WTC11 (cell line): ENCODE measurements around the gene ASIC5. TPM values are rescaled to one million over a fixed set of nuclear protein-coding genes. Genes with fewer than 3 reads are reported as not detected.

Experiments used
- ATAC-seq: fragments of 200-7000 bp; cut with Tn5 transposase; 2 replicates; pipeline ENCODE4 v1.10.0; 2021; ENCODE audit warnings: mild to moderate bottlenecking, moderate library complexity
- CTCF ChIA-PET: fragments of 300-600 bp; sonication (Branson Sonifier 250); formaldehyde crosslinking; loops from one replicate; lab custom pipeline; 2021; ENCODE audit warnings: antibody characterized with exemption; lab: Charles Lee
- POLR2A ChIA-PET: fragments of 350-600 bp; sonication (Branson Sonifier 250); formaldehyde crosslinking; loops from one replicate; lab custom pipeline; 2021; ENCODE audit warnings: antibody characterized with exemption; lab: Charles Lee
- DNase-seq: peaks from one replicate; pipeline ENCODE4 v3.0.0; 2021; ENCODE audit warnings: low spot score
- H3K27ac Mint-ChIP-seq: 2 replicates; pipeline ENCODE4 v1.8.0; 2021; ENCODE audit warnings: mixed read lengths
- H3K27me3 Mint-ChIP-seq: 2 replicates; pipeline ENCODE4 v1.8.0; 2021; ENCODE audit warnings: low read depth, mild to moderate bottlenecking, moderate library complexity, mixed read lengths
- H3K36me3 Mint-ChIP-seq: 2 replicates; pipeline ENCODE4 v1.8.0; 2021; ENCODE audit warnings: mixed read lengths
- H3K4me1 Mint-ChIP-seq: 2 replicates; pipeline ENCODE4 v1.8.0; 2022; ENCODE audit warnings: mixed read lengths
- H3K4me3 Mint-ChIP-seq: 2 replicates; pipeline ENCODE4 v1.8.0; 2021; ENCODE audit warnings: mild to moderate bottlenecking, moderate library complexity, mixed read lengths
- H3K9me3 Mint-ChIP-seq: 2 replicates; pipeline ENCODE4 v1.8.0; 2021; ENCODE audit warnings: mixed read lengths
- MXD4 ChIP-seq: fragments of 250-450 bp; sonication (Bioruptor Pico); IDR thresholded peaks from 2 replicates; pipeline ENCODE4 v1.8.0; 2021; ENCODE audit warnings: mild to moderate bottlenecking, moderate library complexity, borderline replicate concordance
- NFYB ChIP-seq: sonication (generic); formaldehyde crosslinking; conservative IDR thresholded peaks from 2 replicates; pipeline ENCODE4 v1.8.0; 2022; ENCODE audit warnings: low read depth, missing genetic modification reagents
- OVOL2 ChIP-seq: fragments of 250-450 bp; sonication (Bioruptor Pico); IDR thresholded peaks from 2 replicates; pipeline ENCODE4 v1.9.0; 2021; ENCODE audit warnings: mild to moderate bottlenecking, borderline replicate concordance
- SMAD3 ChIP-seq: sonication (generic); formaldehyde crosslinking; IDR thresholded peaks from 2 replicates; pipeline ENCODE4 v1.8.0; 2022; ENCODE audit warnings: missing genetic modification reagents, mild to moderate bottlenecking, borderline replicate concordance
- TEAD4 ChIP-seq: sonication (generic); formaldehyde crosslinking; IDR thresholded peaks from 2 replicates; pipeline ENCODE4 v1.8.0; 2022; ENCODE audit warnings: mild to moderate bottlenecking, missing genetic modification reagents
- ZNF416 ChIP-seq: fragments of 250-450 bp; sonication (Bioruptor Pico); IDR thresholded peaks from 2 replicates; pipeline ENCODE4 v1.9.0; 2021; ENCODE audit warnings: mild to moderate bottlenecking, inconsistent platforms
- ZNF671 ChIP-seq: fragments of 250-450 bp; sonication (Bioruptor Pico); IDR thresholded peaks from 2 replicates; pipeline ENCODE4 v1.8.0; 2021; ENCODE audit warnings: mild to moderate bottlenecking
- total RNA-seq: library from RNA; stranded (reverse); gene quantifications from 3 replicates; pipeline ENCODE4 v1.2.3, GENCODE V29; 2021
- TF ChIP-seq, protein P1 (sequence below): fragments of 200-600 bp; IDR thresholded peaks from 2 replicates; pipeline ENCODE4 v1.8.0; 2022; ENCODE audit warnings: antibody characterized with exemption
- TF ChIP-seq, protein P2 (sequence below): sonication (generic); formaldehyde crosslinking; IDR thresholded peaks from 2 replicates; pipeline ENCODE4 v1.8.1; 2022; ENCODE audit warnings: low read depth, missing genetic modification reagents, borderline replicate concordance
- TF ChIP-seq, protein P3 (sequence below): sonication (generic); formaldehyde crosslinking; IDR thresholded peaks from 2 replicates; pipeline ENCODE4 v1.8.1; 2023; ENCODE audit warnings: mild to moderate bottlenecking, missing genetic modification reagents
- TF ChIP-seq, protein P4 (sequence below): sonication (generic); formaldehyde crosslinking; IDR thresholded peaks from 2 replicates; pipeline ENCODE4 v1.8.1; 2022; ENCODE audit warnings: low read depth, mild to moderate bottlenecking, moderate library complexity, missing genetic modification reagents, borderline replicate concordance
- TF ChIP-seq, protein P5 (sequence below): sonication (generic); formaldehyde crosslinking; IDR thresholded peaks from 2 replicates; pipeline ENCODE4 v1.8.1; 2023; ENCODE audit warnings: mild to moderate bottlenecking, missing genetic modification reagents, borderline replicate concordance
- TF ChIP-seq, protein P6 (sequence below): sonication (generic); formaldehyde crosslinking; IDR thresholded peaks from 2 replicates; pipeline ENCODE4 v1.8.0; 2022; ENCODE audit warnings: mild to moderate bottlenecking, missing genetic modification reagents
- TF ChIP-seq, protein P7 (sequence below): fragments of 250-450 bp; sonication (Bioruptor Pico); IDR thresholded peaks from 2 replicates; pipeline ENCODE4 v1.9.0; 2021; ENCODE audit warnings: moderate library complexity, mild to moderate bottlenecking, inconsistent platforms, borderline replicate concordance

The ASIC5 gene
- total RNA-seq, 1 experiment from 2014 or later: not detected

DNA sequence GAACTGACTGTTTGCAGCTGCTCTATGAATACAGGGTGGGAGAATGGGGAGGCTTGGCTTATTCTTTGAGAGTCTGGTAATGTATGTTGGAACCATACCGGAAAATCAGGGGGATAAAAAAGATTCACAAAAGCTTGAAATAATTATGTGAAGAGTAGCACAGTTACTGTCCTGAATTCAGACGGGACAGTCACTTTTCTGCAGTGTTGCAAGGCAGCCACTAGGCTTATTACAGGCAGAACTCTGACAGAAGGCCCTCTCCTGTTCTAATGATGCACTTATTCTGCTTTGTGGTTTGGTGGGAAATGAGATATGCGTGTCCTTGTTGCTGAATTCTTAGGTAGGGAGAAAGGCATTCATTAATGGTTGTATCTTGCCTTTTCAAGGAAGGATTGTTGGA is 70.1 kb downstream of the ASIC5 start:
- no peak overlapping the region for H3K4me3 Mint-ChIP-seq
- H3K36me3 Mint-ChIP-seq: no peaks in the 10 kb centered on the region
- CTCF ChIA-PET: interaction anchor here (0.7 to 2.9 kb wide), 3 partner anchors 9 to 157 kb away, joined by 3 to 11 read pairs (median 5); partner anchors contain the start of gene CTSO
- POLR2A ChIA-PET: no interaction called here
- H3K27ac Mint-ChIP-seq: no peak overlapping the region
- no peaks in the 10 kb centered on the region for H3K9me3 Mint-ChIP-seq
- ATAC-seq (peak; percentile 95), DNase-seq (no peak)
- TF ChIP-seq, protein P1, sequence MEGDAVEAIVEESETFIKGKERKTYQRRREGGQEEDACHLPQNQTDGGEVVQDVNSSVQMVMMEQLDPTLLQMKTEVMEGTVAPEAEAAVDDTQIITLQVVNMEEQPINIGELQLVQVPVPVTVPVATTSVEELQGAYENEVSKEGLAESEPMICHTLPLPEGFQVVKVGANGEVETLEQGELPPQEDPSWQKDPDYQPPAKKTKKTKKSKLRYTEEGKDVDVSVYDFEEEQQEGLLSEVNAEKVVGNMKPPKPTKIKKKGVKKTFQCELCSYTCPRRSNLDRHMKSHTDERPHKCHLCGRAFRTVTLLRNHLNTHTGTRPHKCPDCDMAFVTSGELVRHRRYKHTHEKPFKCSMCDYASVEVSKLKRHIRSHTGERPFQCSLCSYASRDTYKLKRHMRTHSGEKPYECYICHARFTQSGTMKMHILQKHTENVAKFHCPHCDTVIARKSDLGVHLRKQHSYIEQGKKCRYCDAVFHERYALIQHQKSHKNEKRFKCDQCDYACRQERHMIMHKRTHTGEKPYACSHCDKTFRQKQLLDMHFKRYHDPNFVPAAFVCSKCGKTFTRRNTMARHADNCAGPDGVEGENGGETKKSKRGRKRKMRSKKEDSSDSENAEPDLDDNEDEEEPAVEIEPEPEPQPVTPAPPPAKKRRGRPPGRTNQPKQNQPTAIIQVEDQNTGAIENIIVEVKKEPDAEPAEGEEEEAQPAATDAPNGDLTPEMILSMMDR: no peak; the same call in 1 of the 2 replicates
- no peak for TF ChIP-seq TEAD4 (CRISPR knock-in tag)
- H3K27me3 Mint-ChIP-seq: no peaks in the 10 kb centered on the region
- H3K4me1 Mint-ChIP-seq: peaks cover 5% of the 10 kb centered on the region

DNA sequence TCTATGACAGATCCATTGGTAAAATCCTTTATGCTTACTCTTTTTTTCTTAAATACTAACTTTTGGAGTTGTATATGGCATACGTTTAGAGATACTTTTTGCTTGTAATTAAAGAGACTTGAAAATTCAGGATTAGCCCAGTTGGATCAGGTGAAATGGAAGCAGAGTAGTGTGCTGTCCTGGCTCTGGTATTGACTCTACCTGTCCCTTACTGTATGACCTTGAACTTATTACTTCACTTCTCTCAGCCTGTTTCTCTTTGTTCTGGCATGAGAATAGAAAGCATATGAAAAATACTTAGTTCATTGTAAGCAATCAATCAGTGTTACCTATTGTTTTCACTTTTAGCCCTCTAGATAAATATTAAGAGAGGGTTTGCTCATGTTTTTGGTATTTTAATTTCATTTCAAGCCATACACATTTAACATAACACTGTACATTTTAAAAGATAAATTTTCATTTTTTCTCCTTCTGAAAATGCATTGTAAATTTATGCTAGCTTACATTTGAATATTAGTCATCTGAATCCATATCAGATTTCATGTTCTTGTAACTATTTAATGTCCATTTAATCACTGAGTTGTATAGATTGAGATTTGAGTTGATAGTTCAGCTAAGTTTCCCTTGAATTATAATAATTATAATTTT is 71.4 kb downstream of the ASIC5 start:
- ChIA-PET POLR2A (no interaction called here), CTCF (interaction anchor here (1.4 kb wide), 1 partner anchor 159 kb away, joined by 5 read pairs; the partner anchor contains the start of gene CTSO)
- Mint-ChIP-seq H3K27me3 (no peaks in the 10 kb centered on the region), H3K4me1 (peaks cover 3% of the 10 kb centered on the region), H3K36me3 (no peaks in the 10 kb centered on the region), H3K27ac (no peak overlapping the region), H3K4me3 (no peak overlapping the region), H3K9me3 (no peaks in the 10 kb centered on the region)
- no peak for TF ChIP-seq ZNF671 (CRISPR knock-in tag)
- no peak for TF ChIP-seq MXD4 (CRISPR knock-in tag)
- TF ChIP-seq, protein P1: no peak
- TF ChIP-seq, protein P2, sequence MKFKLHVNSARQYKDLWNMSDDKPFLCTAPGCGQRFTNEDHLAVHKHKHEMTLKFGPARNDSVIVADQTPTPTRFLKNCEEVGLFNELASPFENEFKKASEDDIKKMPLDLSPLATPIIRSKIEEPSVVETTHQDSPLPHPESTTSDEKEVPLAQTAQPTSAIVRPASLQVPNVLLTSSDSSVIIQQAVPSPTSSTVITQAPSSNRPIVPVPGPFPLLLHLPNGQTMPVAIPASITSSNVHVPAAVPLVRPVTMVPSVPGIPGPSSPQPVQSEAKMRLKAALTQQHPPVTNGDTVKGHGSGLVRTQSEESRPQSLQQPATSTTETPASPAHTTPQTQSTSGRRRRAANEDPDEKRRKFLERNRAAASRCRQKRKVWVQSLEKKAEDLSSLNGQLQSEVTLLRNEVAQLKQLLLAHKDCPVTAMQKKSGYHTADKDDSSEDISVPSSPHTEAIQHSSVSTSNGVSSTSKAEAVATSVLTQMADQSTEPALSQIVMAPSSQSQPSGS (CRISPR knock-in tag): no peak
- TF ChIP-seq, protein P3, sequence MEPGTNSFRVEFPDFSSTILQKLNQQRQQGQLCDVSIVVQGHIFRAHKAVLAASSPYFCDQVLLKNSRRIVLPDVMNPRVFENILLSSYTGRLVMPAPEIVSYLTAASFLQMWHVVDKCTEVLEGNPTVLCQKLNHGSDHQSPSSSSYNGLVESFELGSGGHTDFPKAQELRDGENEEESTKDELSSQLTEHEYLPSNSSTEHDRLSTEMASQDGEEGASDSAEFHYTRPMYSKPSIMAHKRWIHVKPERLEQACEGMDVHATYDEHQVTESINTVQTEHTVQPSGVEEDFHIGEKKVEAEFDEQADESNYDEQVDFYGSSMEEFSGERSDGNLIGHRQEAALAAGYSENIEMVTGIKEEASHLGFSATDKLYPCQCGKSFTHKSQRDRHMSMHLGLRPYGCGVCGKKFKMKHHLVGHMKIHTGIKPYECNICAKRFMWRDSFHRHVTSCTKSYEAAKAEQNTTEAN (CRISPR knock-in tag): no peak
- no peak for TF ChIP-seq SMAD3 (CRISPR knock-in tag)
- TF ChIP-seq, protein P4, sequence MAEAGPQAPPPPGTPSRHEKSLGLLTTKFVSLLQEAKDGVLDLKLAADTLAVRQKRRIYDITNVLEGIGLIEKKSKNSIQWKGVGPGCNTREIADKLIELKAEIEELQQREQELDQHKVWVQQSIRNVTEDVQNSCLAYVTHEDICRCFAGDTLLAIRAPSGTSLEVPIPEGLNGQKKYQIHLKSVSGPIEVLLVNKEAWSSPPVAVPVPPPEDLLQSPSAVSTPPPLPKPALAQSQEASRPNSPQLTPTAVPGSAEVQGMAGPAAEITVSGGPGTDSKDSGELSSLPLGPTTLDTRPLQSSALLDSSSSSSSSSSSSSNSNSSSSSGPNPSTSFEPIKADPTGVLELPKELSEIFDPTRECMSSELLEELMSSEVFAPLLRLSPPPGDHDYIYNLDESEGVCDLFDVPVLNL: no peak
- ATAC-seq (no peak), DNase-seq (no peak)

DNA sequence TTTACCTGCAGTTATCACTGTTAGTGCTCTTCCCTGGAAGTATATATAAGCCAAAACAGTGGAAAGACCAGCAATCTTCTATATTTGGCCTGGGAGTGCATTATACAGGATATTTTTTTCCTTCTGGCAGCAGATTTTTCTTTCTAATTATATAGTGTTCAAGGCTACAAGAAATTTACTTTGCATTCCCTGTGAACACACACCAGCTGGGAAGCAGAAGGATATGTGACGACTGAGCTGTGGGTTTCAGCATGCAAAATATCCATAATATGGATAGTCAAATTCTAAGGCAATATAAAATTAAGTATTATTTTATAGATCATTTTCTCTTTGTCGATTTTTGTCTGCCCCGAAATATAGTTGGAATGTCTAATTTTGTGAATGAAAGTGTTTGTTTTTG is 76.1 kb downstream of the ASIC5 start:
- Mint-ChIP-seq H3K27ac (no peak overlapping the region), H3K27me3 (no peaks in the 10 kb centered on the region; the same call in 1 of the 2 replicates), H3K4me1 (no peaks in the 10 kb centered on the region), H3K4me3 (no peak overlapping the region), H3K36me3 (no peaks in the 10 kb centered on the region), H3K9me3 (no peaks in the 10 kb centered on the region)
- TF ChIP-seq OVOL2: no peak
- TF ChIP-seq ZNF416 (CRISPR knock-in tag): no peak
- TF ChIP-seq NFYB (CRISPR knock-in tag): no peak
- TF ChIP-seq, protein P5, sequence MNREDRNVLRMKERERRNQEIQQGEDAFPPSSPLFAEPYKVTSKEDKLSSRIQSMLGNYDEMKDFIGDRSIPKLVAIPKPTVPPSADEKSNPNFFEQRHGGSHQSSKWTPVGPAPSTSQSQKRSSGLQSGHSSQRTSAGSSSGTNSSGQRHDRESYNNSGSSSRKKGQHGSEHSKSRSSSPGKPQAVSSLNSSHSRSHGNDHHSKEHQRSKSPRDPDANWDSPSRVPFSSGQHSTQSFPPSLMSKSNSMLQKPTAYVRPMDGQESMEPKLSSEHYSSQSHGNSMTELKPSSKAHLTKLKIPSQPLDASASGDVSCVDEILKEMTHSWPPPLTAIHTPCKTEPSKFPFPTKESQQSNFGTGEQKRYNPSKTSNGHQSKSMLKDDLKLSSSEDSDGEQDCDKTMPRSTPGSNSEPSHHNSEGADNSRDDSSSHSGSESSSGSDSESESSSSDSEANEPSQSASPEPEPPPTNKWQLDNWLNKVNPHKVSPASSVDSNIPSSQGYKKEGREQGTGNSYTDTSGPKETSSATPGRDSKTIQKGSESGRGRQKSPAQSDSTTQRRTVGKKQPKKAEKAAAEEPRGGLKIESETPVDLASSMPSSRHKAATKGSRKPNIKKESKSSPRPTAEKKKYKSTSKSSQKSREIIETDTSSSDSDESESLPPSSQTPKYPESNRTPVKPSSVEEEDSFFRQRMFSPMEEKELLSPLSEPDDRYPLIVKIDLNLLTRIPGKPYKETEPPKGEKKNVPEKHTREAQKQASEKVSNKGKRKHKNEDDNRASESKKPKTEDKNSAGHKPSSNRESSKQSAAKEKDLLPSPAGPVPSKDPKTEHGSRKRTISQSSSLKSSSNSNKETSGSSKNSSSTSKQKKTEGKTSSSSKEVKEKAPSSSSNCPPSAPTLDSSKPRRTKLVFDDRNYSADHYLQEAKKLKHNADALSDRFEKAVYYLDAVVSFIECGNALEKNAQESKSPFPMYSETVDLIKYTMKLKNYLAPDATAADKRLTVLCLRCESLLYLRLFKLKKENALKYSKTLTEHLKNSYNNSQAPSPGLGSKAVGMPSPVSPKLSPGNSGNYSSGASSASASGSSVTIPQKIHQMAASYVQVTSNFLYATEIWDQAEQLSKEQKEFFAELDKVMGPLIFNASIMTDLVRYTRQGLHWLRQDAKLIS: no peak
- TF ChIP-seq, protein P6, sequence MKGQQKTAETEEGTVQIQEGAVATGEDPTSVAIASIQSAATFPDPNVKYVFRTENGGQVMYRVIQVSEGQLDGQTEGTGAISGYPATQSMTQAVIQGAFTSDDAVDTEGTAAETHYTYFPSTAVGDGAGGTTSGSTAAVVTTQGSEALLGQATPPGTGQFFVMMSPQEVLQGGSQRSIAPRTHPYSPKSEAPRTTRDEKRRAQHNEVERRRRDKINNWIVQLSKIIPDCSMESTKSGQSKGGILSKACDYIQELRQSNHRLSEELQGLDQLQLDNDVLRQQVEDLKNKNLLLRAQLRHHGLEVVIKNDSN (CRISPR knock-in tag): no peak
- TF ChIP-seq, protein P7, sequence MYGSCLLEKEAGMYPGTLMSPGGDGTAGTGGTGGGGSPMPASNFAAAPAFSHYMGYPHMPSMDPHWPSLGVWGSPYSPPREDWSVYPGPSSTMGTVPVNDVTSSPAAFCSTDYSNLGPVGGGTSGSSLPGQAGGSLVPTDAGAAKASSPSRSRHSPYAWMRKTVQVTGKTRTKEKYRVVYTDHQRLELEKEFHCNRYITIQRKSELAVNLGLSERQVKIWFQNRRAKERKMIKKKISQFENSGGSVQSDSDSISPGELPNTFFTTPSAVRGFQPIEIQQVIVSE: no peak
- ChIA-PET POLR2A (no interaction called here), CTCF (no interaction called here)
- DNase-seq: no peak
- no peak for ATAC-seq
